Stimulated activated CD8-positive, alpha-beta memory T cell treated with anti-CD3 and anti-CD28 coated beads, Interleukin-12 subunit alpha, Interleukin-12 subunit beta, amount 100 ng/mL, for 1 hour (primary cell): ENCODE results near the gene KCNK15.
"Not testable (repeated sequence)": the region's sequence is repeated elsewhere in the genome, so short reads cannot be mapped to it uniquely, and the experiment has no call there.

Source experiments
- DNase-seq: peaks from one replicate; pipeline ENCODE4 v3.0.0-alpha.2; 2020; ENCODE audit warnings: low read depth

The KCNK15 gene

DNA sequence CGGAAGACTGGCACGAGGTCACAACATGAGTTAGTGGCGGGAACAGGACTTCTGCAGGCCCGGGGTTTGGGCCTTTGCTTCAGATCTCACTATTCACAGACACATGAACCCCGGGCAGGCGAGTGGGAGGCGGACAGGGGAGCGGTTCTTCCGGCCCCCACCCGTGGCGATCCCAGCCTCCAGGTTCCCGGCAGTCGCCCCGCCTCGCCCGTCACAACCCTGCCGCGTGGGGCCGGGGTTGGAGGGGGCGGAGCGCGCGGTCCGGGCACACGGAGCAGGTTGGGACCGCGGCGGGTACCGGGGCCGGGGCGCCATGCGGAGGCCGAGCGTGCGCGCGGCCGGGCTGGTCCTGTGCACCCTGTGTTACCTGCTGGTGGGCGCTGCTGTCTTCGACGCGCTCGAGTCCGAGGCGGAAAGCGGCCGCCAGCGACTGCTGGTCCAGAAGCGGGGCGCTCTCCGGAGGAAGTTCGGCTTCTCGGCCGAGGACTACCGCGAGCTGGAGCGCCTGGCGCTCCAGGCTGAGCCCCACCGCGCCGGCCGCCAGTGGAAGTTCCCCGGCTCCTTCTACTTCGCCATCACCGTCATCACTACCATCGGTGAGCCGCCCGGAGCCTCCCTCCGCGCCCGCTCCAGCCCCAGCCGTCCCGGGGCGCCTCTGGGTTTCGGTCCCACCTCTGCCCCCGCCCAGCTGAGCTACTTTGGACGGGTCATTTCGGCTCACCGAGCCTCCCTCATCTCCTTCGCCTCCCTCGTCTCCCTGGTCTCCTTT, at the start of gene KCNK15:
Gene KCNK15, plus strand, starts transcription at position 268 of the 769 bp plus-strand sequence. Its CDS starts 46 bp downstream, at position 314.
- DNase-seq = no peak

DNA sequence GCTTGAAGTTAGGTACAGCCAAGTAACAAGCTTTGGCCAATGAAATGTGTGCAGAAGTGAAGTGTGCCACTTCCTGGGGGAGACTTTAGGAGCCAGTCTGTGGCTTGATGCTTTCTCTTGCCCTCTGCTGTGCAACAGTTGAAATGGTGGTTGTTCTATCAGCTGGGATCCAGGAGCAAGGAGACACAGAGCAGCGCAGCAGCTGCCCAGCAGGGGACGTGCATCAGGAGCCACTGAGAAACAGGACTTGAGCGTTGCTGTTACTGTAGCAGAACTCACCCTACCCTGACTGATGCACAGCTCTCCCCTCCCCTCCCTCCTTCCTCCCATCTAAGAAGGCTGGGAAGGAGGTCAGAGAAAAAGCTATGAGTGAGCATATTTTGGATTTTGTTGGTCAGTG, 49.4 kb upstream of the KCNK15 start:
- no peak for DNase-seq

- not testable (repeated sequence) for DNase-seq
Measured at GRCh38 chr20:44697041-44697440, 48.6 kb upstream of the KCNK15 start.

DNA sequence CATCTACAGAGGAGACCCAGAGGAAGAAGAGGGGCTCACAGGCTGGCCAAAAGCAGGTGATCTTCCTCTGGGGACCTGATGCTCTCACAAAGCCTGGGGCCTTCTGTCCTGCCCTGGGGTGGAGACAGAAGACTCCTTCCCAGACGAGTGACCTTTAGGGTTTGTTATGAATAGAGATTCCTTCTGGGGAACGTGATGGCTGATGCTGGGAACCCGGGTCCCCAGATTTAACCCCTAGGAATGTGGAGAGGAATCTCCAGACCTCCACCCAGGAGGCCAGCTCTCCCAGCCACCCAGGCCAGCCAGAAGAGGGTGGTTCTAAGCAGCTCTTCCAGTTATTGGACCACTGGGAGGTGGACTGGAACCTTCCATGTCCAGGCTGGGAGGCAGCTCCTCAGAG, 47.3 kb upstream of the KCNK15 start:
- DNase-seq = no peak

GRCh38 chr20:44700306-44700705, 45.4 kb upstream of the KCNK15 start:
- no peak for DNase-seq

GRCh38 chr20:44701118-44701857, 44.4 kb upstream of the KCNK15 start:
- DNase-seq = no peak

GRCh38 chr20:44701858-44702256, 43.8 kb upstream of the KCNK15 start:
- no peak for DNase-seq

- DNase-seq = no peak
Measured at GRCh38 chr20:44702776-44703175, 42.9 kb upstream of the KCNK15 start.

- DNase-seq = no peak
Measured at GRCh38 chr20:44703183-44703925, 42.3 kb upstream of the KCNK15 start.

DNA sequence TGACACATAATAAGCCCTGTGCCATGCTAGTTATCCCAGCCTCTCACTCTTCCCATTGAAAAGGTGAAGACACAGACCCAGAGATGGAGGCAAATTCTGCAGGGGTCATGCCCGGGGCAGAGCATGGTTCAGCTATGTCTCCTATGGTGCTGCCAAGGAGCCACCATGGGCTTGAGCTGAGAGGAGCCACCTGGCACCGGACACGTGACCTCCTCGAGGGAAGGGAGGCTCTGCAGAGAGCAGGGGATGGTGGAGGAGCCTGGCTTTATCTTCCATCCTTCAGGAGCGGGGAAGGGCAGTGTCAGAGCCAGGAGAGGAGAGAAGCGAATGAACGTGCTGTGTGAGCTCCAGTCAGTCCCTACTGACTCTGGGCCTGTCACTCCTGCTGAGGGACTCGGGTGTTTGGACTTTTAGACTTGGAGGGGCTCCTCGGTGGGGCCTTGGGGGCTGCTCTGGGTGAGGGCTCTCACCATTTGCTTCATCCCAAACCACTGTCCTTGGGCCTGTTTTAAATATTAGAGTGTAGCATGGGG, 41.6 kb upstream of the KCNK15 start:
- no peak for DNase-seq

DNA sequence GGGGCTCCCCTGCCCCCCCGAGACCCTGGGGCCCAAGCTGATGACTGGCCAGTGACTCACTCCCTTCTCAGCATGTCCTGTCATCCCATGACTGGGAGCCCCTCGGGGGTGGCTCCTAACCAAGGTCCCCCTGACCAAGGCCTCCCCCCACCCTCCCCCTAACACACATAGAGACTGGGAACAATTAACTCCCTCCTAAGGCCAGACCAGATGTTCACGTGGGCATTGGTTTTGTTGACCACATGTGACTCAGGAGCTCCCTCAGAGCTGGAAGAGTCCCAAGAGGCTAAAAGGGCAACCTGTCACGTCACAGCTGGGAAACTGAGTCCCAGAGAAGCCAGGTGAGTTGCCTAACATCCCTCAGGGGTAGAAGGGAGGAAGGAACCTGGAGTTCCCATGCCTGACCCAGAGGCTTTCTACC, 41.1 kb upstream of the KCNK15 start:
- no peak for DNase-seq

GRCh38 chr20:44705364-44706094, 40.1 kb upstream of the KCNK15 start:
- DNase-seq = no peak

GRCh38 chr20:44706301-44707017, 39.2 kb upstream of the KCNK15 start:
- DNase-seq = no peak

GRCh38 chr20:44707018-44707579, 38.6 kb upstream of the KCNK15 start:
- DNase-seq = no peak

DNA sequence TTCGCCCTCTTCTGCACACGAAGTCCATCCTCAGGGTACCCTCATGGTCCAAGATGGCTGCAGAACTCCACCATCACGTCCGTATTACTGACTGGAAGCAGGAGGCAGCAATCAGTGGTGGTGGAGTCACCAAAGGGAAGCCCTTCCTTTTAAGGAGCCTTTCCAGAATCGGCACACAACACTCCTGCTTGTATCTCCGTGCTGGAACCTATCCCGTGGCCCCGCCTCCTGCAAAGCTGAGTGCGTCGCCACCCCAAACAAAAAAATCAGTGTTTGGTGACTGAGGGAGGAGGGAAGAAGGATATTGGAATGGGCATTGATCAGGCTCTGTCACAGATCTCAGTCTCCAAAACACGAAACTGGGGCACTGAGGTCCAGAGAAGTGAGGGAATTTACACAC, 36.3 kb upstream of the KCNK15 start:
- DNase-seq = no peak

DNA sequence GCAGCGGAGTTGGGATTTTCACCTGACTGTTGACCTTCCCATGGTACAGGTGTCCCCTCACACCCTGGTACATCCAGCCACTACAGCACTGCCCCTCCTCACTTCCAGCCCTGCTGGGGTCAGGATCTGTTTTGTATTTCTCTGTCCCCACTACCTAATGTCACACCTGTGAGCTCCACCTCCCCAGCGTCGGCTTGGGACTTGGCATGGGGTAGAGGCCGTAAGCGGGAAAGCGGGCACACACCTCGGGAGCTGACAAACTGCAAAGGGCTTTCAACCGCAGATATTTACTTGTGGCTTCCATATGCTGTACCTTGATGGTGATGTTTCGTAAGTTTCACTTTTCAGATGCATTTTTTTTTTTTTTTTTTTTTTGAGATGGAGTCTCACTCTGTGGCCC, 35.9 kb upstream of the KCNK15 start:
- DNase-seq = no peak

GRCh38 chr20:44711237-44711636, 34.4 kb upstream of the KCNK15 start:
- DNase-seq = no peak

- DNase-seq = no peak
Measured at GRCh38 chr20:44714102-44714700, 31.5 kb upstream of the KCNK15 start.

DNA sequence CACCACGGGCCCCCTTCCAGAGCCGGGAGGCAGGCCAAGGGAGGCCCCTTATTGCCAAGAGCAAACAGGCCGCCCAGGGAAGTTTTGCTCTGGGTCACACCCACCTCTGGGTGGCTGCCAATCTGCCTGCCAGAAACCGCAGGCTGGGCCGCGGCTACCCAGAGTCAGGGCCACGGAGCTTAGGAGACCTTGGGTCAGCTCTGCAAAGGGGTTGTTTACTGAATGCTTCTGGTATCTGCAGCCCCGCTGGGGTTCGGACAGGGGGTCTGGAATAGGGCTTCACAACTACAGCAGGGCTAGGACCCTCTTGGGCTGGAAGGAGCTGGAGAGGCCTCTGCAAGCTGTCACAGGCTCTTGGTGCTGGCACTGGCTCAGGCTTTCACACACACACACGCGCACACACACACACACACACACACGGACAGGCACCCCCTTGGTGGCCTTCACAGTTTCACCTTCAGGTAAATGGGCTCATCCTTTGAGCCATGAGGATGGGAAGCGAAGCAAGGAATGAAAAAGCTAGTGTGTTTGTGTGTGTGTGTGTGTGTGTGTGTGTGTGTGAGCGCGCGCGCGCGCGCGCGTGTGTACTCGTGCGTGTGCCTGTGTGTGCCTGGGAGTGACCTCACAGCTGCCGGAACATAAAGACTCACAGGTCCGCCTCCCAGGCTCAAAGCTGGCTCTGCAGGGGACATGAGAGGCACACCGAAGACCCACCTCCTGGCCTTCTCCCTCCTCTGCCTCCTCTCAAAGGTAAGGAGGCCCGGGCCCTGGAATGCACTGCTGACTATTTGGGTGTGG, 30.8 kb upstream of the KCNK15 start, which contains the start of gene CCN5:
Gene CCN5, plus strand, starts transcription at position 669 of the 798 bp plus-strand sequence. Its CDS starts 22 bp downstream, at position 691.
- no peak for DNase-seq
